Dendritic cell treated with granulocyte-macrophage colony-stimulating factor and Interleukin-4, amounts not matched to agents 40 ng/mL and 50 ng/mL, for 4 days (primary cell): ENCODE data around the gene TSSK6.

ENCODE experiments used
- H3K27ac Mint-ChIP-seq: one replicate; pipeline ENCODE4 v1.8.0; 2022; ENCODE audit warnings: mild to moderate bottlenecking, mixed read lengths
- H3K27me3 Mint-ChIP-seq: one replicate; pipeline ENCODE4 v1.8.0; 2022; ENCODE audit warnings: mild to moderate bottlenecking, mixed read lengths
- H3K36me3 Mint-ChIP-seq: one replicate; pipeline ENCODE4 v1.8.0; 2022; ENCODE audit warnings: low read depth, mixed read lengths
- H3K4me1 Mint-ChIP-seq: one replicate; pipeline ENCODE4 v1.8.0; 2022; ENCODE audit warnings: low read depth, mixed read lengths
- H3K4me3 Mint-ChIP-seq: one replicate; pipeline ENCODE4 v1.8.0; 2022; ENCODE audit warnings: mild to moderate bottlenecking, moderate library complexity, mixed read lengths
- H3K9me3 Mint-ChIP-seq: one replicate; pipeline ENCODE4 v1.8.0; 2022; ENCODE audit warnings: mixed read lengths
- intact Hi-C: fragments of 100-400 bp; cut with micrococcal nuclease; formaldehyde crosslinking; loops from one replicate; pipeline ENCODE4 v1.15.0; 2022

The TSSK6 gene

DNA sequence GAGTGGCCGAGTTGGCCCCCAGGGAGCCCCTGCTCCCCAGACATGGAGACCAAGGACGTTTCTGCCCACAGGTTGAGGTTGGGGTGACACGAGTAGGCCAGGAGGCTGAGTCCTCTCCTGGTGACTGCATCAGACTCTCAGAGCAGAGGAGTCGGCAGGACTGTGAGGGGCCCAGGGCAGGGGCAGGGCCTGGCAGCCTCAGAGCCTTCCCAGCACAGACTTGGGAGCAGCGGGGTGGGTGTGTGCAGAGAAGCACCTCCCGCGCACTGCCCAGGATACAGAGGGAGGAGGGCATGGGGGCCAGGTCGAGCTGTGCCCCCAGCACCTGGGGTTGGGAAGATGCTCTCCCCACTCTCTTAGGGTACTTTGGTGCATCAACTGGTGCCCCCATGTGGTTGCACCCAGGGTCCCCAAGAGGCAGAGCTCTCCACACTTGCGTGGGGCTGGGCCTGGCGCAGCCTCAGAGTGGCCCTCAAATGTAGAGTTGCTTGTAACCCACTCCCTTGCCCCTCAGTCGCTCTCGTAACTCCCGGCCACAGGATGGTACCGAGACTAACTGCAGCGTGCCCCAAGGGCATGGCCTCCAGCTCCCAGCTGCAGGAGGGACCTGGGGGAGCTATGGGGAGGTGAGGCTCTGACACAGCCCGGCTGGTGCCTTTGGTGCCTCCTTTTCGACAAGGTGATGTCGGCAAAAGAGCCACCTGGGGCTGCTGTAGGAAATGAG is 15.9 kb downstream of the TSSK6 start:
- H3K27me3 Mint-ChIP-seq, result no peaks in the 10 kb centered on the region
- no peaks in the 10 kb centered on the region for H3K9me3 Mint-ChIP-seq
- no peak overlapping the region for H3K27ac Mint-ChIP-seq
- H3K36me3 Mint-ChIP-seq, result peaks cover 100% of the 10 kb centered on the region
- no peak overlapping the region for H3K4me3 Mint-ChIP-seq
- H3K4me1 Mint-ChIP-seq, result no peaks in the 10 kb centered on the region
- intact Hi-C loops, result no loop called here

DNA sequence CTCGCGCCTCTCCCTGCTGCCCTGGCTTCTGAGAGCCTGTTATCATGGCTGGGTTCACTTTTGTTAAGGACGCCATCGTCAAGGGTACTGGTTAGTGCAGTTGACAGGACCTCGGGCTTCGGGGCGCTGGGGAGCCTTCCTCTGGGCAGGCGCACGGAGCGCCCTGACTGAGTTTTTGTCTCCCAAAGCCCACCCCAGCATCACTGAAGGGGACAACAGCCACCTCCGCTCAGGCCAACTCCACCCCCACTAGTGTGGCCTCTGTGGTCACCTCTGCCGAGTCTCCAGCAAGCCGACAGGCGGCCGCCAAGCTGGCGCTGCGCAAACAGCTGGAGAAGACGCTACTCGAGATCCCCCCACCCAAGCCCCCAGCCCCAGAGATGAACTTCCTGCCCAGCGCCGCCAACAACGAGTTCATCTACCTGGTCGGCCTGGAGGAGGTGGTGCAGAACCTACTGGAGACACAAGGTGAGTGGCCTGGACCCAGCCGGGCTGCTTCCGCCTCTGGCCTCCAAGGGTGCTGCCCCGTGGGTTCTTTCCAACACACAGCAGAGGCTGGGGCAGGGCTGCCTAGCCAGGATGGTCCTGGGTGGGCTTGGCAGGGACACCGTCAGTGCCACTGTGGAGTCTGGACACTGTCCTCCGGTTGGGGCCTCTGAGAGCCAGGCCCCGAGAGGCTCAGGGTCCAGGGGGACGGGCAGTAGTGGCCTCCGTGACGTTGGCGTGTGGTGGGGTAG is 16.9 kb downstream of the TSSK6 start:
- Mint-ChIP-seq H3K36me3 (peaks cover 100% of the 10 kb centered on the region), H3K4me1 (no peaks in the 10 kb centered on the region), H3K9me3 (no peaks in the 10 kb centered on the region), H3K27ac (no peak overlapping the region), H3K27me3 (no peaks in the 10 kb centered on the region), H3K4me3 (no peak overlapping the region)
- intact Hi-C loops, result no loop called here

DNA sequence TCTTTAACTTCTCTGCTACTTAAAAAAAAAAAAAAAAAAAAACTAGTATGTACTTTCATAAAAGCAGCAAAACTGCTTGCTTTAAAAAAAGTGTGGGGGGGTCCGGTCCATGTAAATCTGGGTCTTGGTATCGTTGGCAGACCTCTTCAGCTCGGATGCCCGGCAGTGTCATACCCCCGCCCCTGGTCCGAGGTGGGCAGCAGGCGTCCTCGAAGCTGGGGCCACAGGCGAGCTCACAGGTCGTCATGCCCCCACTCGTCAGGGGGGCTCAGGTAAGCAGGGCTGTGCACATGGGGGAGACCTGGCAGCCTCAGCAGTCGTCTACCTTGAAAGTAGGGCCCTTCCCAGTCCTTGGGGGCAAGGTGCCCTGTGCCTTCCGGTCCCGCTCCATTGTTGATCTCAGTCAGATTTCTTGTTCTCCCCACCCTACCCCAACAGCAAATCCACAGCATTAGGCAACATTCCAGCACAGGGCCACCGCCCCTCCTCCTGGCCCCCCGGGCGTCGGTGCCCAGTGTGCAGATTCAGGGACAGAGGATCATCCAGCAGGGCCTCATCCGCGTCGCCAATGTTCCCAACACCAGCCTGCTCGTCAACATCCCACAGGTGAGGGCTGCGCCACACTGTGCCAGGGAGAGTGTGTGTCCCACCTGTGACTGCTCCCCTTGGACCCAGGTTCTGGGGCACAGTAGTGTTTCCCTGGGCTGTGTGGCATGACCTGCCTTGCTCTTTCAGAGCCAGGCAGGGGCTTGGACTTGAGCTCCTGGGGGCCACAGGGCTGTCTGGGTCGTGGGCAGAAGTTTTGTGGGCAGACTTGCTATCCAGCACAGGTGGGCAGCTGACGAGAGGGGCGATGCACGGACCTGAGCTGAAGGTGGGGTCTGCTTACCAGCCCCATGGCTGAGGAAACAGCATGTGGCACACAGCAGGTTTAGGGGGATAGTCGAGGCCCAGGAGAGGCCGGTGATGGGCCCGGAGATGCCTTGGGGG is 19.4 kb downstream of the TSSK6 start:
- no peak overlapping the region for H3K27ac Mint-ChIP-seq
- no peaks in the 10 kb centered on the region for H3K27me3 Mint-ChIP-seq
- H3K4me1 Mint-ChIP-seq, result peaks cover 5% of the 10 kb centered on the region
- no peaks in the 10 kb centered on the region for H3K9me3 Mint-ChIP-seq
- peaks cover 100% of the 10 kb centered on the region for H3K36me3 Mint-ChIP-seq
- H3K4me3 Mint-ChIP-seq, result no peak overlapping the region
- intact Hi-C loops, result no loop called here

DNA sequence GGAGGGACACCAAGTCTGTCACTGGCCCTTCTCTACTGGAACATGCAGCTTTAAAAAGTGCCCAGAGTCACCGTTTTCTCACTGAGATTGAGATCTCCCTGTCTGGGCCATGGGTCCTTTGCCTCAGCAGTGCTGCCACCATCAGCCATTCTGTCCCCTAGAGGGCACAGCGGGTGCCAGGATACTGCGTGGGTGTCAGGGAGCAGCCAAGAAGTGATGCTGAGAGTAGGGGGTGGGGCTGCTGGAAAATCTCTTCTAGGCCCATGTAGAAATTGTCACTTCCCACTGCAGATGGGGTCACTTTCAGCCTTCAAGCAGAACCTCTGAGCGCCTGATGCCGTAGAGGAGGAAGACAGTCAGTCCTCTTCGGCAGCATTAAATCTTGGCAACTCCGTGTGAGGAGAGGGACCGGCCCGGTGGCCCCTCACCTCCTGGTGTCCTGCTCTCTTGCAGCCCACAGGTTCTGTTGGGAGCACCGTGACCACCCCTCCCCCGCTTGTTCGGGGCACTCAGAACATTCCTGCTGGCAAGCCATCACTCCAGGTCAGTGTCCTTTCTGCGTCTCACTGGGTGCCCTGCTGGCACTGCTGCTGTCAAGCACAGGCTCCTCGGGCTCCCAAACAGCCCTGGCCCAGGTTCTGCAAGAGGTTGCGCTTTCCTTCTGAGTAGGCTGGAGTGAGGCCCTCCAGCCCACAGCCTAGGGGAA is 21.4 kb downstream of the TSSK6 start:
- peaks cover 87% of the 10 kb centered on the region for H3K36me3 Mint-ChIP-seq

DNA sequence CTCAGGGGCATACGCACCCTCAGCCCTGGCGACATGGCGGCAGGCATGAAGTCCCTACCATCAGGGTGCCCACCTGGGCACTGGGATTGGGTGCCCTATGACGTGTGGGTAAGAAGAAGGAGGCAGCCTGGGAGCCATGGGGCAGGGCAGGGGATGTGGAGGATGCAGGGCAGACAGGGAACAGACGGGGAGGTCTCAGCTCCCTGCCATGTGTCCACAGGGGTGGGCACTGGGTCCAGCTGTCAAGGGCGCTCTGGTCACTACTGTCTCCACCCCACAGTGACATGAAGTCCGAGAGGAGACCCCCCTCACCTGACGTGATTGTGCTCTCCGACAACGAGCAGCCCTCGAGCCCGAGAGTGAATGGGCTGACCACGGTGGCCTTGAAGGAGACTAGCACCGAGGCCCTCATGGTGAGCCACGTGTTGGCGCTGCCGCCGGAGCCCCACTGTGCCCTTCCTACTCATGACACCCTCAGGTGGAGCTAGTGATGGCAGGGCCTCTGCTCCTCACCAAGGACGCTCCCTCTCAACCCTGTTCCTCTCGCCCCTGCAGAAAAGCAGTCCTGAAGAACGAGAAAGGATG is 23.2 kb downstream of the TSSK6 start:
- Mint-ChIP-seq H3K9me3 (no peaks in the 10 kb centered on the region), H3K4me3 (no peak overlapping the region), H3K27ac (no peak overlapping the region), H3K36me3 (peaks cover 68% of the 10 kb centered on the region), H3K27me3 (no peaks in the 10 kb centered on the region), H3K4me1 (peaks cover 41% of the 10 kb centered on the region)
- intact Hi-C loops, result no loop called here

More for the DNA sequence above, 21.4 kb downstream of the TSSK6 start:
- H3K4me3 Mint-ChIP-seq, result no peak overlapping the region
- H3K27me3 Mint-ChIP-seq, result no peaks in the 10 kb centered on the region
- peaks cover 24% of the 10 kb centered on the region for H3K4me1 Mint-ChIP-seq
- intact Hi-C loops, result no loop called here
- H3K27ac Mint-ChIP-seq, result no peak overlapping the region
- H3K9me3 Mint-ChIP-seq, result no peaks in the 10 kb centered on the region

DNA sequence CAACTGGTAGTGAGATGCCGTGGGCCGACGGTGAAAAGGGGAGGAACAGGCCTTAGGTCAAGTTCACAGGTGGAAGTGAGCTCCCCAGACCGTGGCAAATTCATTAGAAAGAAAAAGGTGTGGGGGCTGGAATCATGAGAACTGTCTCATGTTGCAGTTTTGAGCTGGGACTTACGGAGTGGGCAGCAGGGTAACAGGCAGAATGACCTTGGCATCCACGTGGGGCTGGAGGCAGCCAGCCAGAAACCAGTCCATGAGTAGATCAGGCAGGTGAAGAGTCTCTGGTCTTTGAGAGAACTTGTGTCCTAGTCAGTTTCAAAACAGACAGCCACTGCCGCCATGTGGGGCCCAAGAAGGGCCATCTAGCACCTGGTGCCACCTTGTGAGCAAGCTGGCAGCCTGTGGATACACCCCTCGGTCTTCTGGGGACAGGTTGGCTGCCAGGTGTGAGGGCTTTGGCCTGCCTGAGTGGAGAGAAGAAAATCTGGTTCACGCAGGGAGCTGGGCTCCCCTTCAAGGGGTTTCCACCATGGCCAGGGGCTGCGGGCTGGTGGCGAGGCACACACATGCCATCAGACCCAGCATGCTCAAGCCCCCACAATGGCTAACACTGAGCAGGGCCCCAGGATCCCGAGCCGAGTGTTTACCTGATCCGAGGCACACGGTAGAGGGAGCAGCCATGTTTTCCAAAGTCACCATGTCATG is 23.9 kb downstream of the TSSK6 start:
- Mint-ChIP-seq H3K4me1 (peaks cover 48% of the 10 kb centered on the region), H3K36me3 (peaks cover 68% of the 10 kb centered on the region), H3K9me3 (no peaks in the 10 kb centered on the region), H3K27me3 (no peaks in the 10 kb centered on the region), H3K4me3 (no peak overlapping the region), H3K27ac (no peak overlapping the region)
- intact Hi-C loops, result no loop called here

DNA sequence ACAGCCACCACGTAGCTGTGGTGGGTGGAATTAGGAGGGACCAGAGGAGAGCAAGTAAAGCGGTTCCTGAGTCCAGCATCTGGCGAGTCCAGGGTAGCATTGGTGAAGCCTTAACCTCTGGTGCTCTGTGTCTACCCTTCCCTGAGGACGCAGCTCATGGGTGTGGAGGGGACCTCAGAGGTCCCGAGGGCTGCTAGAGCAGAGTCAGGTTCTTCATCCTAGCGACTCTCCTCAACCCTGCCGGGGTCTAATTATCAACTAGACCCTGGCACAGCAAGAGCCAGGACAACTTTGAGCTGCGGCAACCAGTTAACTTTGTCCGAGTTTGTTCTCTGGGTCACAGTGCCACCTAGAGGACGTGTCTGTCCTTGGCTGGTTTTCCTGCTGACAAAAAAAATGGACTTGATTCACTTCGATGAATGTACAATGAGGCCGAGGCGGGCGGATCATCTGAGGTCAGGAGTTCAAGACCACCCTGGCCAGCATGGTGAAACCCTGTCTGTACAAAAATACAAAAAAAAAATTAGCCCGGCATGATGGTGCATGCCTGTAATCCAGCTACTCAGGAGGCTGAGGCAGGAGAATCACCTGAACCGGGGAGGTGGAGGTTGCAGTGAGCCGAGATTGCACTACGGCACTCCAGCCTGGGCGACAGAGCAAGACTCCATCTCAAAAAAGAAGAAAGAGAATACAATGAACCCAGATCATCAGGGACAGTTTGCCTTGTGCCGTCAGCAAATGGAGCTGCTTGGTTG is 25.0 kb downstream of the TSSK6 start:
- peaks cover 68% of the 10 kb centered on the region for H3K36me3 Mint-ChIP-seq
- H3K4me3 Mint-ChIP-seq, result no peak overlapping the region
- intact Hi-C loops, result loop anchor here (1.0 kb wide), 1 partner anchor 124 kb away; no protein-coding TSS in a partner anchor

DNA sequence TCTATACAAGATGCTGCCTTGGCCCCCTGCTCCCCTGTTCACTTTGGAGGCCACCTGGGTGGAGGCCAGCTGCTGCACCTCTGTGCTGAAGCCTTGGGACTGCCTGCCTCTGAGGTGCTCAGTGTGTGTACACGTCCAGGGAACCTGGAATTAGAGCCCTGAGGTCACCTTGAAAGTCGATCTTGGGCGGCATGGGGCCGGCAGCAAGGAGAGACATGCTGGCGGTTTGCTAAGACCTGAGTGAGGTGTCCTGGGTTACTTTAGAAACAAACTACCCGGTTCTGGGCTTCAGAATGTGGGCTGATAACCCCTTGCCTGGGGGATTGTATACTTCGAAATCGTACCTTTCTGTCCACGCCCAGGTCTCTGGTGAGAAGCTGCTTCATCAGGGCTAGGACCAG is 25.5 kb downstream of the TSSK6 start:
- Mint-ChIP-seq H3K4me3 (no peak overlapping the region), H3K27me3 (no peaks in the 10 kb centered on the region), H3K27ac (peak overlapping the region; percentile 88), H3K4me1 (peaks cover 54% of the 10 kb centered on the region), H3K36me3 (peaks cover 68% of the 10 kb centered on the region), H3K9me3 (no peaks in the 10 kb centered on the region)
- intact Hi-C loops, result loop anchor here (1.0 to 5.0 kb wide), 3 partner anchors 43 to 343 kb away; no protein-coding TSS in a partner anchor

More for the DNA sequence above, 25.0 kb downstream of the TSSK6 start:
- Mint-ChIP-seq H3K27ac (peak overlapping the region; percentile 88), H3K4me1 (peaks cover 54% of the 10 kb centered on the region), H3K27me3 (no peaks in the 10 kb centered on the region), H3K9me3 (no peaks in the 10 kb centered on the region)

DNA sequence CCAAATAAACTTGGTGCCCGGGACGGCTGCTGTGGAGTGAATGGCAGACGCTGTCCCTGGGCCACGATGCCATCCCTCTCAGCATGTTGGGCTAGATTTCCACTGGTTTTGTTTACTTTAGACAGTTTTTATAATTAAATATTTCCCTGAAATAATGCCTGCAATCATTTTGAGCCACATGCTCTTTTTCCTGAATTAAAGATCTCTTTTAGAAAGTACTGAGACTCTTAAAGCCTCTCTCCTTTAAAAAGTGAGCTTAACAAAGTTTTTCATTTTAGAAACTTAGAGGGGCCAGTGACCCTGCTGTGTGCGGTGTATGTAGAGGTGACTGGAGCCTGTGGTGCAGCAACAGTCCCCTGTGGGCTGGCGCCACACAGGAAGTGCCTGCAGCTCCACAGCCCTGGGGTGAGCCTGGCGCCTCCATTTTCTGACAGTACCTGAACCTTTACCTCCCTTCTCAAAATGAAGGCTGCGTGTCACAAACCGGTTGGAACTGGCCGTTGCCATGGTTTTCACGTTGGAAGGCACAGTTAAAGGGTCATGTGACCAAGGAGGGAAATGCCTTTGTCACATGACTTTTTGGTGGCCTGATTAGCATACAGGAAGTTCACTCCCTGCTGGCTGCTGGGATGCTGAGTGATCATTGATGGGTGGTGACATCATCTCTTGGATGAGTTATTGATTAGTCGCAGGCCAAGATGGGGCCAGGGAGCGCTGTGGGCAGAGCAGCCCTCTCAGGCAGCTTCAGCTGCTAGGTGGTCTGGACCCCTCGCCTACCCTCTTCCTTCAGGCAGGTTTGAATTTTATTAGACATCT is 26.3 kb downstream of the TSSK6 start:
- H3K27ac Mint-ChIP-seq, result peak overlapping the region; percentile 88
- H3K27me3 Mint-ChIP-seq, result no peaks in the 10 kb centered on the region
- H3K36me3 Mint-ChIP-seq, result peaks cover 65% of the 10 kb centered on the region
- H3K4me3 Mint-ChIP-seq, result peak overlapping the region; percentile 42
- intact Hi-C loops, result loop anchor here (2.0 to 5.0 kb wide), 2 partner anchors 42 to 342 kb away; no protein-coding TSS in a partner anchor
- no peaks in the 10 kb centered on the region for H3K9me3 Mint-ChIP-seq
- peaks cover 54% of the 10 kb centered on the region for H3K4me1 Mint-ChIP-seq

DNA sequence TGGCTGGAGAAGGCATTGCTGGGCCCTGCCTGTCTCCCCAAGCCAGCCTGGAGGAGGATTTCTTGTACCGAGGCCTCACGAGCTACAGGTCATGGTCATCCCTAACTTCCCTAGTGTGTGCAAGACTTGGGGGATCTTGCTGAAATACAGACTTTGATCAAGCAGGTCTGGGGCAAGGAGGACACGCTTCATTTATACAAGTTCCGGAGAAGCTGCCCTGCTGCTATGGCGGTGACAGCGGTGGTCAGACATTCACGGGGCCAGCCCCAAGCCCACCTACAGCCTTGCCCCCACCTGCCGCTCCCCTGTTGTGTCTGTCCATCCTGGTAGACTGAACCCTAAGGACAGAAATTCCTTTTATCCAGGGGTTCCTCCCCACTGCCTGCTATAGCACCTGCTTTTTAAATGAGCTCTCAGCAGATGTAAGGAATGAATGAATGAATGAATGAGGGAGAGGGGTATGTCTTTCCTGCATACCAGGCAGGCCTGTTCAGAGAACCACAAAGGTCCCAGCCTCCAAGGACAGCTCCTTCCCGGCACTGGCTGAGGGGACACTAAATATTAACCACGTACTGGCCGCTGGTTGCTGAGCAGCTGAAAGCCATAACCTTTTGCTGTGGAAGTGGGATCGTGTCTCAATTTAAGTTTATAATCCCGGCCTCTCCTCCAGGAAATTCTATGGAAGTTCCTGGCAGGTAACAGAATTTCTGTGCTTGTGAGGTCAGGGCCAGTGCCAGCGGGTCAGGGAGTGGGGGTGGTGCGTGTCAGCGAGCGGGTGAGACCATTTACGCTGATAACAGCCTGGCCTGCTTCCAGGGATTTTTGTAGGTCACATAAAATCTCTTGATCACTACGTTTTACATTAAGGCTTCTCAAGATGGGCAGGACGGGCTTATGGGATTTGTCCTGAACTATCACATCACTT is 27.1 kb downstream of the TSSK6 start:
- intact Hi-C loops, result loop anchor here (2.0 to 5.0 kb wide), 2 partner anchors 41 to 341 kb away; no protein-coding TSS in a partner anchor
- peaks cover 58% of the 10 kb centered on the region for H3K4me1 Mint-ChIP-seq

More for the DNA sequence above, 27.1 kb downstream of the TSSK6 start:
- H3K36me3 Mint-ChIP-seq, result peaks cover 65% of the 10 kb centered on the region
- no peaks in the 10 kb centered on the region for H3K9me3 Mint-ChIP-seq
- no peaks in the 10 kb centered on the region for H3K27me3 Mint-ChIP-seq
- peak overlapping the region; percentile 88 for H3K27ac Mint-ChIP-seq
- no peak overlapping the region for H3K4me3 Mint-ChIP-seq
